GM23338 (cell line): ENCODE data around the gene PTPRE. TPM values are rescaled to one million over a fixed set of nuclear protein-coding genes. Genes with fewer than 3 reads are reported as not detected.

Experiments used
- ATAC-seq: fragments of 200-7000 bp; cut with Tn5 transposase; 3 replicates; pipeline ENCODE4 v1.9.1; 2020
- DNase-seq: peaks from one replicate; pipeline ENCODE4 v3.0.0-alpha.2; 2015; ENCODE audit warnings: low spot score
- H2AFZ ChIP-seq: fragments of 200-600 bp; sonication (generic); 2 replicates; pipeline ENCODE4 v1.8.0; 2016; ENCODE audit warnings: antibody characterized with exemption, mild to moderate bottlenecking, moderate library complexity
- H3F3A ChIP-seq: fragments of 200-600 bp; sonication (generic); replicated peaks from 2 replicates; pipeline ENCODE4 v1.8.0; 2017; ENCODE audit warnings: antibody characterized with exemption, mixed run types, low read depth
- H3K27ac ChIP-seq: fragments of 200-600 bp; sonication (generic); 2 replicates; pipeline ENCODE4 v1.6.1; 2016; ENCODE audit warnings: low read depth
- H3K27me3 ChIP-seq: fragments of 200-600 bp; sonication (generic); 2 replicates; pipeline ENCODE4 v1.8.0; 2016; ENCODE audit warnings: mild to moderate bottlenecking, mixed run types, moderate library complexity; ENCODE audit not compliant: insufficient read depth
- H3K36me3 ChIP-seq: fragments of 200-600 bp; sonication (generic); 2 replicates; pipeline ENCODE4 v1.8.0; 2016; ENCODE audit warnings: mild to moderate bottlenecking; ENCODE audit not compliant: insufficient read depth
- H3K4me1 ChIP-seq: fragments of 200-600 bp; sonication (generic); 2 replicates; pipeline ENCODE4 v1.8.0; 2016; ENCODE audit warnings: mild to moderate bottlenecking, moderate library complexity; ENCODE audit not compliant: insufficient read depth
- H3K4me2 ChIP-seq: fragments of 200-600 bp; sonication (generic); 2 replicates; pipeline ENCODE4 v1.7.1; 2017; ENCODE audit warnings: mixed run types
- H3K4me3 ChIP-seq: fragments of 200-600 bp; sonication (generic); 2 replicates; pipeline ENCODE4 v1.6.1; 2016; ENCODE audit warnings: mixed run types
- H3K79me2 ChIP-seq: fragments of 200-600 bp; sonication (generic); replicated peaks from 2 replicates; pipeline ENCODE4 v1.8.0; 2017; ENCODE audit warnings: mild to moderate bottlenecking; ENCODE audit not compliant: insufficient read depth
- H3K9me2 ChIP-seq: fragments of 200-600 bp; sonication (generic); 2 replicates; pipeline ENCODE4 v1.8.0; 2017; ENCODE audit not compliant: insufficient read depth
- H4K20me1 ChIP-seq: fragments of 200-600 bp; sonication (generic); replicated peaks from 2 replicates; pipeline ENCODE4 v1.8.0; 2017; ENCODE audit warnings: mild to moderate bottlenecking; ENCODE audit not compliant: insufficient read depth
- H3K27ac Mint-ChIP-seq: 2 replicates; pipeline ENCODE4 v1.8.0; 2020; ENCODE audit warnings: inconsistent platforms, mild to moderate bottlenecking, moderate library complexity, mixed read lengths
- H3K27me3 Mint-ChIP-seq: 3 replicates; pipeline ENCODE4 v1.8.0; 2022; ENCODE audit warnings: low read depth, mild to moderate bottlenecking, moderate library complexity, mixed read lengths, inconsistent platforms; ENCODE audit not compliant: insufficient read depth, poor library complexity
- H3K36me3 Mint-ChIP-seq: 3 replicates; pipeline ENCODE4 v1.8.0; 2021; ENCODE audit warnings: low read depth, mild to moderate bottlenecking, inconsistent platforms, moderate library complexity, mixed read lengths
- H3K4me1 Mint-ChIP-seq: 3 replicates; pipeline ENCODE4 v1.8.0; 2020; ENCODE audit warnings: mild to moderate bottlenecking, inconsistent platforms, mixed read lengths
- H3K4me3 Mint-ChIP-seq: 3 replicates; pipeline ENCODE4 v1.8.0; 2021; ENCODE audit warnings: moderate library complexity, mild to moderate bottlenecking, inconsistent platforms, mixed read lengths
- H3K9me3 Mint-ChIP-seq: 3 replicates; pipeline ENCODE4 v1.8.0; 2020; ENCODE audit warnings: moderate library complexity, mild to moderate bottlenecking, inconsistent platforms, mixed read lengths
- CREB1 ChIP-seq: fragments of 250-450 bp; sonication (Bioruptor Pico); IDR thresholded peaks from 2 replicates; pipeline ENCODE4 v1.5.0; 2020; ENCODE audit warnings: low read depth, mild to moderate bottlenecking, moderate library complexity
- CTCF ChIP-seq, 2 experiments: fragments of 200-600 bp in 1 of 2; sonication (generic) in 1 of 2; conservative IDR thresholded peaks; 2 replicates each; pipeline versions ENCODE4 v1.5.1 to v1.6.1; 2016 to 2017; ENCODE audit warnings: antibody characterized with exemption in 2 of 2, low read depth in 2 of 2, mild to moderate bottlenecking in 2 of 2, moderate library complexity in 1 of 2
- EZH2 ChIP-seq: fragments of 200-600 bp; sonication (generic); IDR thresholded peaks from one replicate; pipeline ENCODE4 v1.8.0; 2017; ENCODE audit warnings: antibody characterized with exemption, mild to moderate bottlenecking, low read depth; ENCODE audit not compliant: unreplicated experiment
- EZH2phosphoT487 ChIP-seq: fragments of 200-600 bp; sonication (generic); IDR thresholded peaks from one replicate; pipeline ENCODE4 v1.8.1; 2018; ENCODE audit warnings: antibody characterized with exemption; ENCODE audit not compliant: unreplicated experiment
- JUNB ChIP-seq: IDR thresholded peaks from one replicate; pipeline ENCODE4 v1.6.1; 2016; ENCODE audit warnings: antibody characterized with exemption; ENCODE audit not compliant: unreplicated experiment
- NANOG ChIP-seq: IDR thresholded peaks from 2 replicates; pipeline ENCODE4 v1.6.1; 2016; ENCODE audit warnings: antibody characterized with exemption, borderline replicate concordance
- POLR2AphosphoS5 ChIP-seq: IDR thresholded peaks from 2 replicates; pipeline ENCODE4 v1.6.1; 2016; ENCODE audit warnings: antibody characterized with exemption, low read depth
- REST ChIP-seq: IDR thresholded peaks from one replicate; pipeline ENCODE4 v1.6.1; 2018; ENCODE audit warnings: antibody characterized with exemption; ENCODE audit not compliant: unreplicated experiment
- STAT1 ChIP-seq: IDR thresholded peaks from one replicate; pipeline ENCODE4 v1.6.1; 2016; ENCODE audit warnings: antibody characterized with exemption; ENCODE audit not compliant: unreplicated experiment
- ZNF114 ChIP-seq: fragments of 250-450 bp; sonication (Bioruptor Pico); IDR thresholded peaks from 2 replicates; pipeline ENCODE4 v1.5.0; 2020; ENCODE audit warnings: mild to moderate bottlenecking, moderate library complexity
- ZNF331 ChIP-seq: fragments of 250-450 bp; sonication (Bioruptor Pico); IDR thresholded peaks from 2 replicates; pipeline ENCODE4 v1.5.0; 2020; ENCODE audit warnings: low read depth, mild to moderate bottlenecking, moderate library complexity
- polyA plus RNA-seq: library from polyadenylated mRNA; unstranded; fragments of >200 nt; fragmentation: Nextera tagmentation; extraction: Ambion mirVana; gene quantifications from 2 replicates; pipeline ENCODE4 v1.2.1, GENCODE V29; 2016
- total RNA-seq: library from RNA; depleted of rRNA; stranded (reverse); fragments of >200 nt; shearing (Covaris generic); gene quantifications from 2 replicates; pipeline ENCODE4 v1.2.3, GENCODE V29; 2014
- TF ChIP-seq, protein P1 (sequence below): fragments of 250-450 bp; sonication (Bioruptor Pico); IDR thresholded peaks from 2 replicates; pipeline ENCODE4 v1.5.0; 2020; ENCODE audit warnings: mild to moderate bottlenecking, moderate library complexity
- TF ChIP-seq, protein P2 (sequence below): IDR thresholded peaks from 2 replicates; pipeline ENCODE4 v1.6.1; 2016; ENCODE audit warnings: antibody characterized with exemption

The PTPRE gene
- total and polyA plus RNA-seq, 2 experiments from 2014 or later = 0.34 to 0.42 TPM

DNA sequence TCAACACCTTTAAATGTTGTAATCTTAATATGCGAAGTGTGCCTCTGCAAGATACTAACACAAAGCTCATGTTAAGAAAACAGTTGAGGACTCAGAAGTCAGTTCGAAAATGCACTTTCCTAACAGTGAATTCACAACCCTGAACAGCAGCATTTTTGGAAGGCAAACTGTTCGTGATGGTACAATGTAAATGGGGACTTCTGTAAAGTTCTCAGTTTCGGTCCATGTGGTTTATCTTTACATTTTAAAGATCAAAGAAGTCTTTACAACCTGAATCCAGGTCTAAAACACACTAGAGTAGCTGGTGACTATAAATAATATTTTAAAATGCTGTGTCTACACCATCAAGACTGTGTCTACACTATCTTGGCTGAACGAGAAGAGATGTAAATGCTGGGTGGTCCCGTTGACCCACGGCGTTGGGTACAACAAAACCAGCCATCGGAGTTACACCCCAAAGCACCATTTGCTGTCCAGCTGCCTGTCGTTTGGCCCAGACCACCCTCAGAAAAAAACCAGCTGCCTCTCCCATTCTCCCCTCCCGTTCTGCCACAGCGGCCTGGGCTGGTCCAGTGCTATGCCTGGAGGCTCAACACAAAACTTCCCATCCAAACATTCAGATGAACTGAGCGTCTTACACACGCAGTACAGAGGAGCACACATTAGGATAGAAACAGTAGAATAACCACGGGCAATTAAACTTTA, 176.4 kb downstream of the PTPRE start:
- no peak overlapping the region for H3K27ac Mint-ChIP-seq
- Histone ChIP-seq H3K27ac (no peak overlapping the region), H2AFZ (no peak overlapping the region), H3K4me3 (no peak overlapping the region), H3F3A (no peaks in the 10 kb centered on the region), H3K9me2 (peaks cover 2% of the 10 kb centered on the region; the same call in 1 of the 2 replicates), H3K79me2 (no peaks in the 10 kb centered on the region), H3K27me3 (no peaks in the 10 kb centered on the region), H3K4me2 (no peak overlapping the region), H4K20me1 (no peaks in the 10 kb centered on the region), H3K36me3 (no peaks in the 10 kb centered on the region), H3K4me1 (peaks cover 19% of the 10 kb centered on the region)
- H3K4me1 Mint-ChIP-seq = peaks cover 40% of the 10 kb centered on the region
- ATAC-seq (no peak), DNase-seq (no peak)
- H3K4me3 Mint-ChIP-seq = no peak overlapping the region
- no peaks in the 10 kb centered on the region for H3K36me3 Mint-ChIP-seq
- no peak for TF ChIP-seq JUNB
- TF ChIP-seq STAT1 = no peak
- TF ChIP-seq CREB1 (CRISPR knock-in tag) = no peak
- TF ChIP-seq REST = no peak
- no peak for TF ChIP-seq POLR2AphosphoS5
- no peak for TF ChIP-seq NANOG
- TF ChIP-seq, protein P1, sequence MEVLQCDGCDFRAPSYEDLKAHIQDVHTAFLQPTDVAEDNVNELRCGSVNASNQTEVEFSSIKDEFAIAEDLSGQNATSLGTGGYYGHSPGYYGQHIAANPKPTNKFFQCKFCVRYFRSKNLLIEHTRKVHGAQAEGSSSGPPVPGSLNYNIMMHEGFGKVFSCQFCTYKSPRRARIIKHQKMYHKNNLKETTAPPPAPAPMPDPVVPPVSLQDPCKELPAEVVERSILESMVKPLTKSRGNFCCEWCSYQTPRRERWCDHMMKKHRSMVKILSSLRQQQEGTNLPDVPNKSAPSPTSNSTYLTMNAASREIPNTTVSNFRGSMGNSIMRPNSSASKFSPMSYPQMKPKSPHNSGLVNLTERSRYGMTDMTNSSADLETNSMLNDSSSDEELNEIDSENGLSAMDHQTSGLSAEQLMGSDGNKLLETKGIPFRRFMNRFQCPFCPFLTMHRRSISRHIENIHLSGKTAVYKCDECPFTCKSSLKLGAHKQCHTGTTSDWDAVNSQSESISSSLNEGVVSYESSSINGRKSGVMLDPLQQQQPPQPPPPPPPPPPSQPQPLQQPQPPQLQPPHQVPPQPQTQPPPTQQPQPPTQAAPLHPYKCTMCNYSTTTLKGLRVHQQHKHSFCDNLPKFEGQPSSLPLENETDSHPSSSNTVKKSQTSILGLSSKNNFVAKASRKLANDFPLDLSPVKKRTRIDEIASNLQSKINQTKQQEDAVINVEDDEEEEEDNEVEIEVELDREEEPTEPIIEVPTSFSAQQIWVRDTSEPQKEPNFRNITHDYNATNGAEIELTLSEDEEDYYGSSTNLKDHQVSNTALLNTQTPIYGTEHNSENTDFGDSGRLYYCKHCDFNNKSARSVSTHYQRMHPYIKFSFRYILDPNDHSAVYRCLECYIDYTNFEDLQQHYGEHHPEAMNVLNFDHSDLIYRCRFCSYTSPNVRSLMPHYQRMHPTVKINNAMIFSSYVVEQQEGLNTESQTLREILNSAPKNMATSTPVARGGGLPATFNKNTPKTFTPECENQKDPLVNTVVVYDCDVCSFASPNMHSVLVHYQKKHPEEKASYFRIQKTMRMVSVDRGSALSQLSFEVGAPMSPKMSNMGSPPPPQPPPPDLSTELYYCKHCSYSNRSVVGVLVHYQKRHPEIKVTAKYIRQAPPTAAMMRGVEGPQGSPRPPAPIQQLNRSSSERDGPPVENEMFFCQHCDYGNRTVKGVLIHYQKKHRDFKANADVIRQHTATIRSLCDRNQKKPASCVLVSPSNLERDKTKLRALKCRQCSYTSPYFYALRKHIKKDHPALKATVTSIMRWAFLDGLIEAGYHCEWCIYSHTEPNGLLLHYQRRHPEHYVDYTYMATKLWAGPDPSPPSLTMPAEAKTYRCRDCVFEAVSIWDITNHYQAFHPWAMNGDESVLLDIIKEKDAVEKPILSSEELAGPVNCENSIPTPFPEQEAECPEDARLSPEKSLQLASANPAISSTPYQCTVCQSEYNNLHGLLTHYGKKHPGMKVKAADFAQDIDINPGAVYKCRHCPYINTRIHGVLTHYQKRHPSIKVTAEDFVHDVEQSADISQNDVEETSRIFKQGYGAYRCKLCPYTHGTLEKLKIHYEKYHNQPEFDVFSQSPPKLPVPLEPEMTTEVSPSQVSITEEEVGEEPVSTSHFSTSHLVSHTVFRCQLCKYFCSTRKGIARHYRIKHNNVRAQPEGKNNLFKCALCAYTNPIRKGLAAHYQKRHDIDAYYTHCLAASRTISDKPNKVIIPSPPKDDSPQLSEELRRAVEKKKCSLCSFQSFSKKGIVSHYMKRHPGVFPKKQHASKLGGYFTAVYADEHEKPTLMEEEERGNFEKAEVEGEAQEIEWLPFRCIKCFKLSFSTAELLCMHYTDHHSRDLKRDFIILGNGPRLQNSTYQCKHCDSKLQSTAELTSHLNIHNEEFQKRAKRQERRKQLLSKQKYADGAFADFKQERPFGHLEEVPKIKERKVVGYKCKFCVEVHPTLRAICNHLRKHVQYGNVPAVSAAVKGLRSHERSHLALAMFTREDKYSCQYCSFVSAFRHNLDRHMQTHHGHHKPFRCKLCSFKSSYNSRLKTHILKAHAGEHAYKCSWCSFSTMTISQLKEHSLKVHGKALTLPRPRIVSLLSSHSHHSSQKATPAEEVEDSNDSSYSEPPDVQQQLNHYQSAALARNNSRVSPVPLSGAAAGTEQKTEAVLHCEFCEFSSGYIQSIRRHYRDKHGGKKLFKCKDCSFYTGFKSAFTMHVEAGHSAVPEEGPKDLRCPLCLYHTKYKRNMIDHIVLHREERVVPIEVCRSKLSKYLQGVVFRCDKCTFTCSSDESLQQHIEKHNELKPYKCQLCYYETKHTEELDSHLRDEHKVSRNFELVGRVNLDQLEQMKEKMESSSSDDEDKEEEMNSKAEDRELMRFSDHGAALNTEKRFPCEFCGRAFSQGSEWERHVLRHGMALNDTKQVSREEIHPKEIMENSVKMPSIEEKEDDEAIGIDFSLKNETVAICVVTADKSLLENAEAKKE (CRISPR knock-in tag) = no peak
- TF ChIP-seq EZH2phosphoT487 = no peak
- TF ChIP-seq EZH2 = no peak
- TF ChIP-seq CTCF (conservative IDR thresholded peaks at IDR 0.05; ENCODE audit: low read depth in 2 of 2) = no peak
- TF ChIP-seq ZNF331 (CRISPR knock-in tag) = no peak
- TF ChIP-seq, protein P2, sequence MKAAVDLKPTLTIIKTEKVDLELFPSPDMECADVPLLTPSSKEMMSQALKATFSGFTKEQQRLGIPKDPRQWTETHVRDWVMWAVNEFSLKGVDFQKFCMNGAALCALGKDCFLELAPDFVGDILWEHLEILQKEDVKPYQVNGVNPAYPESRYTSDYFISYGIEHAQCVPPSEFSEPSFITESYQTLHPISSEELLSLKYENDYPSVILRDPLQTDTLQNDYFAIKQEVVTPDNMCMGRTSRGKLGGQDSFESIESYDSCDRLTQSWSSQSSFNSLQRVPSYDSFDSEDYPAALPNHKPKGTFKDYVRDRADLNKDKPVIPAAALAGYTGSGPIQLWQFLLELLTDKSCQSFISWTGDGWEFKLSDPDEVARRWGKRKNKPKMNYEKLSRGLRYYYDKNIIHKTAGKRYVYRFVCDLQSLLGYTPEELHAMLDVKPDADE = no peak
- TF ChIP-seq ZNF114 = no peak
- no peaks in the 10 kb centered on the region for H3K9me3 Mint-ChIP-seq
- peaks cover 3% of the 10 kb centered on the region for H3K27me3 Mint-ChIP-seq
